Left renal pelvis (tissue), 4 donors: ENCODE measurements around the gene TROAP. TPM values are rescaled to one million over a fixed set of nuclear protein-coding genes. Genes with fewer than 3 reads are reported as not detected.
"Not testable (repeated sequence)": the region's sequence is repeated elsewhere in the genome, so short reads cannot be mapped to it uniquely, and the experiment has no call there.

ENCODE experiments used
- DNase-seq, 4 donors: peaks; one replicate each; pipeline ENCODE4 v3.0.0-alpha.2; 2013; ENCODE audit warnings: low read depth in 4 of 4, low spot score in 3 of 4
- polyA plus RNA-seq, 4 donors: library from polyadenylated mRNA; unstranded; fragments of 120-200 nt; gene quantifications; one replicate each; pipeline ENCODE4 v1.2.1, GENCODE V29; 2013; ENCODE audit not compliant: insufficient read length in 4 of 4

Gene TROAP
- polyA plus RNA-seq, 4 donors = 16.4 to 37.7 (median 23.3) TPM

GRCh38 chr12:49294086-49294803 lies 28.8 kb upstream of the TROAP start:
- no peak for DNase-seq

- no peak for DNase-seq
Measured at GRCh38 chr12:49294804-49295081, 28.3 kb upstream of the TROAP start.

DNA sequence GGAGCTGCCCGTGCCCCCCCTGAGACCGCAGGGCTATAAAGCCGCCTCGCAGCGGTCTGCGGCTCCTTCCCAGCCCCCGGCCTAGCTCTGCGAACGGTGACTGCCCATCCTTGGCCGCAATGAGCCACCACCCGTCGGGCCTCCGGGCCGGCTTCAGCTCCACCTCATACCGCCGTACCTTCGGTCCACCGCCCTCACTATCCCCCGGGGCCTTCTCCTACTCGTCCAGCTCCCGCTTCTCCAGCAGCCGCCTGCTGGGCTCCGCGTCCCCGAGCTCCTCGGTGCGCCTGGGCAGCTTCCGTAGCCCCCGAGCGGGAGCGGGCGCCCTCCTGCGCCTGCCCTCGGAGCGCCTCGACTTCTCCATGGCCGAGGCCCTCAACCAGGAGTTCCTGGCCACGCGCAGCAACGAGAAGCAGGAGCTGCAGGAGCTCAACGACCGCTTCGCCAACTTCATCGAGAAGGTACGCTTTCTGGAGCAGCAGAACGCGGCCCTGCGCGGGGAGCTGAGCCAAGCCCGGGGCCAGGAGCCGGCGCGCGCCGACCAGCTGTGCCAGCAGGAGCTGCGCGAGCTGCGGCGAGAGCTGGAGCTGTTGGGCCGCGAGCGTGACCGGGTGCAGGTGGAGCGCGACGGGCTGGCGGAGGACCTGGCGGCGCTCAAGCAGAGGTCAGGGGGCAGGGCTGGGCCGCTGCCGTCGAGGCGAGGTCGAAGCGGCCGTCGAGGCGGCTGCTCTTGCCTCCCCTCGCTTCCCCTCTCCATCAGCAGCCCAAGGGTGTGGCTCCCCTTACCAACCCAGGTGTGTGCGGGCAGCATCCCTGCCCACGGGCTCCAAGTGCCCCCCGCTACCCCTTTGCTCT lies 27.7 kb upstream of the TROAP start, which contains the start of gene PRPH:
Gene PRPH, plus strand, starts transcription at position 66 of the 855 bp plus-strand sequence. Its CDS starts 54 bp downstream, at position 120.
- DNase-seq = no peak

GRCh38 chr12:49296034-49296835 lies 26.8 kb upstream of the TROAP start:
- no peak for DNase-seq

DNA sequence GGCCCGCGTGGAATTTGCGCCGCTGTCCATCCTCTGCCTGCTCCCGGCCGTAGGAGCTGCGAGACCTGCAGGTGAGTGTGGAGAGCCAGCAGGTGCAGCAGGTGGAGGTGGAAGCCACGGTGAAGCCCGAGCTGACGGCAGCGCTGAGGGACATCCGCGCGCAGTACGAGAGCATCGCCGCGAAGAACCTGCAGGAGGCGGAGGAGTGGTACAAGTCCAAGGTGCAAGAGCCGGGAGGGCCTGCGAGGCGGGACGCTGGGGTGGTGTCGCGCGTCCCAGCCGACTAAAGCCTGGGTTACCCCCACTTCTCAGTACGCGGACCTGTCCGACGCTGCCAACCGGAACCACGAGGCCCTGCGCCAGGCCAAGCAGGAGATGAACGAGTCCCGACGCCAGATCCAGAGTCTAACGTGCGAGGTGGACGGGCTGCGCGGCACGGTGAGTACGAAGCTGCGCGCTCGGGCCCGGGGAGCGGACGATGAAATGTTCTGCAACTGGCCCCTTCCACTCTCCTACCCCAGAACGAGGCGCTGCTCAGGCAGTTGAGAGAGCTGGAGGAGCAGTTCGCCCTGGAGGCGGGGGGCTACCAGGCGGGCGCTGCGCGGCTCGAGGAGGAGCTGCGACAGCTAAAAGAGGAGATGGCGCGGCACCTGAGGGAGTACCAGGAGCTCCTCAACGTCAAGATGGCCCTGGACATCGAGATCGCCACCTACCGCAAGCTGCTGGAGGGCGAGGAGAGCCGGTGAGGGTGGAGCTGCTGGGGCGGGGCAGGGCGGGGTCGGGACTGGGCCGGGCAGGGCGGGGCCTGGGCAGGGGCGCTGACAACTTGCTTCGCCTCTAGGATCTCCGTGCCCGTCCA lies 26.0 kb upstream of the TROAP start:
- no peak for DNase-seq

GRCh38 chr12:49297695-49298060 lies 25.4 kb upstream of the TROAP start:
- DNase-seq = no peak

- DNase-seq = no peak
Measured at GRCh38 chr12:49298160-49298559, 24.9 kb upstream of the TROAP start.

DNA sequence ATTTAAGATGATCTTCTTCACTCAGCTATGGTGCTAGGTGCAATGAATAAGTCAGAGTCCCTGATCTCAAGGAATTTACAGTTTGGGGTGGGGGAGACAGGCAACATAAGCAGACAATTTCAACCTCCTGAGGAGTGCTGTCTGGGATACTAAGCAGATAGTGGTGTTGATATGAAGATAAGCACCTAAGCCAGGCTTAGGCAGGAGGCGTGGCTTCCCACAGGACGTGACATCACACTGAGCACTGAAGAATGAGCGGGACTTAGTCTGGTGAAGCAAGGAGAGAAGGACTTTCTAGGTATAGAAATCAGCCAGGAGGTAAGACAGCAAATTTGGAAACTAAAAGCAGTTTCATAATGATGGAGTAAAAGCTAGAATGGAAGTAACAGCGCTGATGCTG lies 21.3 kb upstream of the TROAP start:
- DNase-seq = no peak

DNA sequence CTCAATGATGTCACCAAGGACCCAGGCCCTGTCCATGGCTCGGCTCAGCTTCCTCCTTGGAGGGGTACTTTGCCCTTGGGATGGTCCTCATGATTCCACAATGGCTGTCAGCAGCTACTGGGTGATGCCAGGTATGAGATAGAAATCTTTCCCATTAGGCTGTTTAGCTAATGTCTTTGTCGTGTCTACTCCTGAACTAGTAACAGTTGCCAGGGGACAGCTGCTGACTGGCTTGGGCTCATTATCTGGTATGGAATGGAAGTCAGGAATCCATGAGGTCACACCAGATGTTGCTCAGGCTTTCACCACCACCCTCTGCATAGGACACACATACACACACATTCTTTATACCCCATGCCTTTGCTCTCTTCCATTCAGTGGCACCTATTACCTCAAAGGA lies 18.9 kb upstream of the TROAP start:
- no peak for DNase-seq

DNA sequence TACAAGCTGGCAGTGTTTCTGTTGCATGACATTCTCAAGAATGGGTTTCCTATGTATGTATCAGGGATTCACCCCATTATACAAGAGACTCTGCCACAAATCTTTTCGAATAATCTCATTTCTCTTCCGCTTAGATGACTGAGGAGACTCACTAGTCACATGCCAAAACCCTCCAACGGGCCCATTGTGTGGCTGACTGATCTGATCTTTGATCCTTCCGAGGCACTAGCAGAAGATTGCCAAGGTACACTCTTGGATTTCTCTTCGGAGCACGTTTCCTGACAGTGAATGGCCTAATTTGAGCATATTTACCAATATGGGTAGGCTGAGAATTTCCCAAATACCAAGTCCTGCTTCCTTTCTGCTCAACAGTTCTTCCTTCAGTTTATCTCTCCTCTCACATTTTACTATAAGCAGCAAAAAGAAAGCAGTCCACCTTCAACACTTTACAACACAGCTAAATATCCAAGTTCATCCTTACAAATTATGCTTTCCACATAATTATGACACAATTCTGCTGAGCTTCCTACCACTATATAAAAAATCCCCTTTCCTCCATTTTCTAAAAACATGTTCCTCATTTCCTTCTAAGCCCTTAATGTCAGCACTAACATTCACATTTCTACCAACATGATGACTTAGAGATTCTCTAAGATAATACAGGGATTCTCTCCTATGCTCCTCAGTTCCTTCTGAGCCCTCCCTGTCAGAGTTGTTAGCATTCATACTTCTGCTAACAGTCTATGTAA lies 17.1 kb upstream of the TROAP start:
- DNase-seq = no peak

- DNase-seq = no peak
Measured at GRCh38 chr12:49309386-49309785, 13.7 kb upstream of the TROAP start.

DNA sequence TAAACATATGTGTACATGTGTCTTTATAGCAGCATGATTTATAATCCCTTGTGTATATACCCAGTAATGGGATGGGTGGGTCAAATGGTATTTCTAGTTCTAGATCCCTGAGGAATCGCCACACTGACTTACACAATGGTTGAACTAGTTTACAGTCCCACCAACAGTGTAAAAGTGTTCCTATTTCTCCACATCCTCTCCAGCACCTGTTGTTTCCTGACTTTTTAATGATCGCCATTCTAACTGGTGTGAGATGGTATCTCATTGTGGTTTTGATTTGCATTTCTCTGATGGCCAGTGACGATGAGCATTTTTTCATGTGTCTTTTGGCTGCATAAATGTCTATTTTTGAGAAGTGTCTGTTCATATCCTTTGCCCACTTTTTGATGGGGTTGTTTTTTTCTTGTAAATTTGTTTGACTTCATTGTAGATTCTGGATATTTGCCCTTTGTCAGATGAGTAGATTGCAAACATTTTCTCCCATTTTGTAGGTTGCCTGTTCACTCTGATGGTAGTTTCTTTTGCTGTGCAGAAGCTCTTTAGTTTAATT lies 12.5 kb upstream of the TROAP start:
- not testable (repeated sequence) for DNase-seq

- DNase-seq = no peak
Measured at GRCh38 chr12:49314811-49315210, 8.2 kb upstream of the TROAP start.

GRCh38 chr12:49317118-49317517 lies 5.9 kb upstream of the TROAP start:
- DNase-seq = not testable (repeated sequence)

DNA sequence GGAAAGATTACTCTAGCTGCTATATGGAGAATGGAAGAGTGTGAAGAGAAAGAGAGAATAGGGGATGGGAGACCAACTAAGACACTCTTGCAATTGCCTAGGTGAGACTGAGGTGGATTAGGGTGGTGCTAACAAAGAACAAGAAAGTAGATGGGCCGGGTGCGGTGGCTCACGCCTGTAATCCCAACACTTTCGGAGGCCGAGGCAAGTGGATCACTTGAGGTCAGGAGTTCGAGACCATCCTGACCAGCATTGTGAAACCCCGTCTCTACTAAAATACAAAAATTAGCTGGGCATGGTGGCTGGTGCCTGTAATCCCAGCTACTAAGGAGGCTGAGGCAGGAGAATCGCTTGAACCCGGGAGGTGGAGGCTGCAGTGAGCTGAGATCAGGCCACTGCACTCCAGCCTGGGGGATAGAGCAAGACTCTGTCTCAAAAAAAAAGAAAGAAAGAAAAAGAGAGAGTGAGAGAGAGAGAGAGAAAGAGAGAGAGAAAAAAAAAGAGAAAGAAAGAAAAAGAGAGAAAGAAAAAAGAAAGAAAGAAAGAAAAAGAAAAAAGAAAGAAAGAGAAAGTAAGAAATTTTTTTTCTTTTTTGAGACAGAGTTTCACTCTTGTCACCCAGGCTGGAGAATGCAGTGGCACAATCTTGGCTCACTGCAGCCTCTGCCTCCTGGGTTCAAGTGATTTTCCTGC lies 2.5 kb upstream of the TROAP start:
- DNase-seq = not testable (repeated sequence)

- DNase-seq = no peak
Measured at GRCh38 chr12:49322367-49322707, 718 bp upstream of the TROAP start.

GRCh38 chr12:49323524-49324097 lies 556 bp downstream of the TROAP start:
- DNase-seq = no peak

DNA sequence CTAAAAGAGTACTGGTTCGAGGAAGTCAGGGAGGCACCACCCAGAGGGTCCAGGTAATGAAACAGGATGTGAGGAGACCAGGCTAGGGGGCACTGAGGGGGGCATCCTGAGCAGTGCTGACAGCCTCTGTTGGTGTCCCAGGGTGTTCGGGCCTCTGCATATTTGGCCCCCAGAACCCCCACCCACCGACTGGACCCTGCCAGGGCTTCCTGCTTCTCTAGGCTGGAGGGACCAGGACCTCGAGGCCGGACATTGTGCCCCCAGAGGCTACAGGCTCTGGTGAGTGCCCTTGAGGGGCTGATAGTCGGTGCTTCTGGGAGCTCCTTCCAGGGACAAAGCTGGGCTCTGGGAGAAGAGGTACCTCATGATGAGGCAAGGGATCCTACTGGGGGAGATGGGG lies 2.6 kb downstream of the TROAP start:
- DNase-seq = no peak

- DNase-seq = no peak
Measured at GRCh38 chr12:49327368-49327767, 4.3 kb downstream of the TROAP start.
